Activated B cell treated with CpG ODN at 0.5 μM for 24 hours (primary cell): ENCODE results near the gene GNL2. TPM values are rescaled to one million over a fixed set of nuclear protein-coding genes. Genes with fewer than 3 reads are reported as not detected.
A peak's percentile ranks its signal among the peaks of the same experiment; 100 is the strongest.
"Not testable (repeated sequence)": the region's sequence is repeated elsewhere in the genome, so short reads cannot be mapped to it uniquely, and the experiment has no call there.

ENCODE experiments used
- ATAC-seq: fragments of 200-7000 bp; cut with Tn5 transposase; one replicate; pipeline ENCODE4 v1.10.0; 2021; ENCODE audit warnings: low read depth, mild to moderate bottlenecking, moderate library complexity
- CTCF ChIA-PET: fragments of 350-600 bp; sonication (Branson Sonifier 250); formaldehyde crosslinking; loops from one replicate; lab custom pipeline; 2021; ENCODE audit warnings: antibody characterized with exemption; lab: Charles Lee
- POLR2A ChIA-PET: fragments of 350-600 bp; sonication (Branson Sonifier 250); formaldehyde crosslinking; loops from one replicate; lab custom pipeline; 2021; ENCODE audit warnings: antibody characterized with exemption; lab: Charles Lee
- DNase-seq: peaks from one replicate; pipeline ENCODE4 v3.0.0; 2022
- H3K27ac Mint-ChIP-seq: one replicate; pipeline ENCODE4 v1.8.0; 2020; ENCODE audit warnings: mixed read lengths
- H3K27me3 Mint-ChIP-seq: one replicate; pipeline ENCODE4 v1.8.0; 2021; ENCODE audit warnings: mixed read lengths
- H3K36me3 Mint-ChIP-seq: one replicate; pipeline ENCODE4 v1.8.0; 2021; ENCODE audit warnings: low read depth, mixed read lengths
- H3K4me1 Mint-ChIP-seq: one replicate; pipeline ENCODE4 v1.8.0; 2021; ENCODE audit warnings: mixed read lengths
- H3K4me3 Mint-ChIP-seq: one replicate; pipeline ENCODE4 v1.8.0; 2020; ENCODE audit warnings: mild to moderate bottlenecking, mixed read lengths
- H3K9me3 Mint-ChIP-seq: one replicate; pipeline ENCODE4 v1.8.0; 2020; ENCODE audit warnings: mixed read lengths
- intact Hi-C: fragments of 100-400 bp; cut with micrococcal nuclease; formaldehyde crosslinking; loops from one replicate; pipeline ENCODE4 v1.15.1; 2024
- total RNA-seq: library from RNA; stranded (reverse); gene quantifications from 2 replicates; pipeline ENCODE4 v1.2.3, GENCODE V29; 2022
- TF ChIP-seq, protein P1 (sequence below): fragments of 200-600 bp; IDR thresholded peaks from one replicate; pipeline ENCODE4 v1.8.0; 2022; ENCODE audit warnings: antibody characterized with exemption, mild to moderate bottlenecking

The GNL2 gene
- total RNA-seq, 1 donor from 2014 or later = 68.0 TPM

DNA sequence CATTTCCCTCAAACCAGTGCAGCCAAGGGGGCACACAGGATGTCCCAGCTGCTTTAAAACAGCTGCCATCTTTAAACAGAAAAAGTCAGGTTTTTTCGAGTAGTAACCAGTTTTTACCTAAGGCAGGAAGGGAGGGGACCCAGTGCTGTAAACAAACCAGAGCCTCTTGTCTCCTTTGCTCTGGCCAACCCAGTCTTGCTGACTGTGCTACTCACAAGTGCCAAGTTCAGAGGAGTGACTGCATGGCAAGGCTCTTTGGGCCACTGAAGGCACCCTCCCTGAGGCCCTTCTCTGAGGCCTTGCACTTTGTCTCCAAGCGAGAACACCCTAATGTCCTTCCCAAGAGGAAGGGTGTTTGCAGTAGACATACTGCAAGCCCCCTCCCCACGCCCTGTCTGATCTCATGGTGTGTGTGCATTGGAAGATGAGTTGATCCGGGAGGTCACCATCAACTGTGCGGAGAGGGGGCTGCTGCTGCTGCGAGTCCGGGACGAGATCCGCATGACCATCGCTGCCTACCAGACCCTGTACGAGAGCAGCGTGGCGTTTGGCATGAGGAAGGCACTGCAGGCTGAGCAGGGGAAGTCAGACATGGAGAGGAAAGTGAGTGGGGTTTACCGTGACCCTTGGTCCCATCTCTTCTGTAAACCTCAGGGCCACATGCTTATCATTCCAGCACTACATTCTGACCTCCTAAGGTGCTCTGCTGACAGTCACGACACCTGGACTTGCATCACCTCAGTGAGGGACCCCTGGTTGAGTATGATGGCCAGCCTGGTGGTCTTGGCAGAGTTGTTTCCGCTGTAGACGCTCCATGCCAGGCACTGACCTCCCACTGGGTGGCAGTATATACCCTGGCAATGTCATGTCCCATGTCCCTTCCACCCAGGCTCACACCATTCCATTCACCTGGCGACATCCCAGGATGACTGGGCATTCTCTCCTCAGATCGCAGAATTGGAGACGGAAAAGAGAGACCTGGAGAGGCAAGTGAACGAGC, 34.3 kb downstream of the GNL2 start:
- CTCF ChIA-PET = interaction anchor here (1.0 kb wide), 1 partner anchor 120 kb away, joined by 3 read pairs; no protein-coding TSS in a partner anchor
- DNase-seq (no peak), ATAC-seq (peak; percentile 34)
- POLR2A ChIA-PET = interaction anchor here (0.6 kb wide), 1 partner anchor 402 kb away, joined by 3 read pairs; no protein-coding TSS in a partner anchor
- no peak overlapping the region for H3K4me3 Mint-ChIP-seq
- TF ChIP-seq, protein P1, sequence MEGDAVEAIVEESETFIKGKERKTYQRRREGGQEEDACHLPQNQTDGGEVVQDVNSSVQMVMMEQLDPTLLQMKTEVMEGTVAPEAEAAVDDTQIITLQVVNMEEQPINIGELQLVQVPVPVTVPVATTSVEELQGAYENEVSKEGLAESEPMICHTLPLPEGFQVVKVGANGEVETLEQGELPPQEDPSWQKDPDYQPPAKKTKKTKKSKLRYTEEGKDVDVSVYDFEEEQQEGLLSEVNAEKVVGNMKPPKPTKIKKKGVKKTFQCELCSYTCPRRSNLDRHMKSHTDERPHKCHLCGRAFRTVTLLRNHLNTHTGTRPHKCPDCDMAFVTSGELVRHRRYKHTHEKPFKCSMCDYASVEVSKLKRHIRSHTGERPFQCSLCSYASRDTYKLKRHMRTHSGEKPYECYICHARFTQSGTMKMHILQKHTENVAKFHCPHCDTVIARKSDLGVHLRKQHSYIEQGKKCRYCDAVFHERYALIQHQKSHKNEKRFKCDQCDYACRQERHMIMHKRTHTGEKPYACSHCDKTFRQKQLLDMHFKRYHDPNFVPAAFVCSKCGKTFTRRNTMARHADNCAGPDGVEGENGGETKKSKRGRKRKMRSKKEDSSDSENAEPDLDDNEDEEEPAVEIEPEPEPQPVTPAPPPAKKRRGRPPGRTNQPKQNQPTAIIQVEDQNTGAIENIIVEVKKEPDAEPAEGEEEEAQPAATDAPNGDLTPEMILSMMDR = no peak
- H3K27me3 Mint-ChIP-seq = peaks cover 7% of the 10 kb centered on the region
- H3K27ac Mint-ChIP-seq = no peak overlapping the region
- intact Hi-C loops = loop anchor here (1.0 kb wide), 2 partner anchors 121 to 299 kb away; no protein-coding TSS in a partner anchor
- no peaks in the 10 kb centered on the region for H3K9me3 Mint-ChIP-seq
- H3K4me1 Mint-ChIP-seq = no peaks in the 10 kb centered on the region
- H3K36me3 Mint-ChIP-seq = peaks cover 33% of the 10 kb centered on the region

DNA sequence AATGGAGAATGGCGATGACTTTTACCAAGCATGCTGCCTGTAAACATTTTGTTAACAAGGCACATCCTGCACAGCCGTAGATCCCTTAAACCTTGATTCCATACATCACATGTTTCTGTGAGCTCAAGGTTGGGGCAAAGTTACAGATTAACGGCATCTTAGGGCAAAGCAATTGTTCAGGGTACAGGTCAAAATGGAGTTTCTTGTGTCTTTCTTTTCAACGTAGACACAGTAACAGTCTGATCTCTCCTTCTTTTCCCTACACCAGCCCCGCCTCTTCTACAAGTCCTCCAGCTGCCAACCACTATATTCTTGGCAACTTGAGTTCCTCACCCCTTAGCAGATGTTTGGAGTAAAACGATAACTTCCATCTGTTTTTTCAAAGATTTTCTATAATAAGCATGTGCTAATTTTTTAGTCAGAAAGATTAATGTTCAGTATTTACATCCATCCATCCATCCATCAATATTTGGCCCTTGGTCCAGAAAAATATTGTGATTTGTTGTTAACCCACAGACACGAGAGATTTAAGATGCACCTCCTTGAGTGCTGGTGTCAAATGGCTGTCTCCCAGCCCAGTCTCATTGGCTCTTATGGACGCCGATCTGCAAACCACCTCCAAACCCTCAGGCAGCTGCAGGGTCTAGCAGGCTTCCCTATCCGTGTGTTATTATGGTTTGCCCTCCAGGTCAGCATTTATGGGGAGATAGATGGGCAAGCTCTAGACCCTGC, 35.2 kb downstream of the GNL2 start:
- H3K27me3 Mint-ChIP-seq = peaks cover 9% of the 10 kb centered on the region
- H3K36me3 Mint-ChIP-seq = peaks cover 24% of the 10 kb centered on the region
- DNase-seq (no peak), ATAC-seq (no peak)
- H3K4me3 Mint-ChIP-seq = no peak overlapping the region
- no peak overlapping the region for H3K27ac Mint-ChIP-seq
- TF ChIP-seq, protein P1 = no peak
- H3K4me1 Mint-ChIP-seq = no peaks in the 10 kb centered on the region
- intact Hi-C loops = loop anchor here (1.0 kb wide), 1 partner anchor 300 kb away; no protein-coding TSS in a partner anchor
- H3K9me3 Mint-ChIP-seq = no peaks in the 10 kb centered on the region
- ChIA-PET POLR2A (interaction anchor here (0.6 kb wide), 1 partner anchor 403 kb away, joined by 3 read pairs; no protein-coding TSS in a partner anchor), CTCF (no interaction called here)

DNA sequence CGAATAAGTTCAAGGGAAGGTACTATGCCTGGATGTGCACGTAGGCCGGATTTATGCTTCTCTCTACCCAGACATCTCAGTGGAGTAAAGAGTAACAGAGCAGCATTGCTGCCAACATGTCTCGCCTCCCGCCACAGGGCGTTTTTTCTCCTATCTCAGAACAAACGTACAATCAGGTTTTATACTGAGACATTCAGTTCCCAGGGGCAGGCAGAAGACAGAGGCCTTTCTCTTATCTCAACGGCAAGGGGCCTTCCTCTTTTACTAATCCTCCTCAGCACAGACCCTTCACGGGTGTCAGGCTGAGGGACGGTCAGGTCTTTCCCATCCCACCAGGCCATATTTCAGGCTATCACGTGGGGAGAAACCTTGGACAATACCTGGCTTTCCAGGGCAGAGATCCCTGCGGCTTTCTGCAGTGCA, 35.8 kb downstream of the GNL2 start:
- H3K4me3 Mint-ChIP-seq, CTCF ChIA-PET, H3K27ac Mint-ChIP-seq, POLR2A ChIA-PET, intact Hi-C loops, DNase-seq, H3K9me3 Mint-ChIP-seq, H3K27me3 Mint-ChIP-seq, ATAC-seq, H3K4me1 Mint-ChIP-seq: not testable (repeated sequence)
- peaks cover 18% of the 10 kb centered on the region for H3K36me3 Mint-ChIP-seq

DNA sequence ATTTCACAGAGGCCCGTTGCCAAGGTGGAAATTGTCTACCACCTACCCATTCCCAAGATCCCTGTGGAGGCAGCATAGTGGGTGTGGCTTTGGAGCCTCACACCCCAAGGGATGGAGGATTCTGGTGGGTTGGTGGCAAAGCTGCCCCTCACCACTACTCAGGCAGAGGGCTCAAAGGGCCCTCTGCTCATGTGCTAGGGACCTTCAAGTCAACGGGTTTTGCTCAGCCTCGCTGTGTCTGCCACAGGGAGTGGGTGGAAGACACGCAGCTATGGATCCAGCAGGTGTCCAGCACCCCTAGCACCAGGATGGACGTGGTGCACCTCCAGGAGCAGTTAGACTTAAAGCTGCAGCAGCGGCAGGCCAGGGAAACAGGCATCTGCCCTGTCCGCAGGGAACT, 36.7 kb downstream of the GNL2 start:
- Mint-ChIP-seq H3K27me3 (peaks cover 9% of the 10 kb centered on the region), H3K9me3 (no peaks in the 10 kb centered on the region), H3K36me3 (peaks cover 11% of the 10 kb centered on the region), H3K4me3 (no peak overlapping the region), H3K27ac (no peak overlapping the region), H3K4me1 (peaks cover 2% of the 10 kb centered on the region)
- ATAC-seq (no peak), DNase-seq (no peak)
- intact Hi-C loops = no loop called here
- TF ChIP-seq, protein P1 = no peak
- POLR2A ChIA-PET = interaction anchor here (0.6 kb wide), 1 partner anchor 306 kb away, joined by 4 read pairs; no protein-coding TSS in a partner anchor
- CTCF ChIA-PET = no interaction called here

DNA sequence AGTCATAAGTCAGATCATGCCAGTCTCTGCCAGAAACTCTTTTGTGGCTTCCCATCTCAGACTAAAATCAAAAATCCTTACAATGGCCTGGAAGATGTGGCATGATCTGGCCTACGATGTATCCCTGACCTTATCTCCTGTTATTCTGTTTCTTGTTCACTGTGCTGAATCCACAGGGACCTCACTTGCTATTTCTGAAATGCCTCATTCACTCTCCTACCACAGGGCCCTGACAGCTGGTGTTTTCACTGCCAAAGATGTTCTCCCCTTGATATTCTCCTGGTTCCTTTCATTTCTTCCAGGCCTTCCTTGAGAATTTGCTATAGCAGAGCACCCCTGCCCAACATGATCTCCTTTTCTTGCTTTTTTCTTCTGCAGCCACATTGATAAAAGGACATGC, 37.3 kb downstream of the GNL2 start:
- H3K27ac Mint-ChIP-seq = no peak overlapping the region

More for the DNA sequence above, 37.3 kb downstream of the GNL2 start:
- peaks cover 9% of the 10 kb centered on the region for H3K27me3 Mint-ChIP-seq
- no peak overlapping the region for H3K4me3 Mint-ChIP-seq
- DNase-seq = no peak
- ChIA-PET CTCF (no interaction called here), POLR2A (no interaction called here)
- TF ChIP-seq, protein P1 = no peak
- intact Hi-C loops = no loop called here
- H3K4me1 Mint-ChIP-seq = peaks cover 6% of the 10 kb centered on the region
- no peaks in the 10 kb centered on the region for H3K9me3 Mint-ChIP-seq
- no peak for ATAC-seq
- peaks cover 12% of the 10 kb centered on the region for H3K36me3 Mint-ChIP-seq
